KOPT-K1 (cell line): ENCODE results near the gene CD46.
"Not testable (repeated sequence)": the region's sequence is repeated elsewhere in the genome, so short reads cannot be mapped to it uniquely, and the experiment has no call there.

Experiments
- H3K27ac ChIP-seq: fragments of 200-600 bp; sonication (generic); 2 replicates; pipeline ENCODE4 v1.5.1; 2016; ENCODE audit warnings: antibody characterized with exemption, mild to moderate bottlenecking, low read depth, low read length; ENCODE audit not compliant: poor library complexity, severe bottlenecking
- H3K36me3 ChIP-seq: fragments of 200-600 bp; sonication (generic); 2 replicates; pipeline ENCODE4 v1.5.1; 2017; ENCODE audit warnings: antibody characterized with exemption, mild to moderate bottlenecking, low read length, moderate library complexity; ENCODE audit not compliant: insufficient read depth
- H3K9me3 ChIP-seq: fragments of 200-600 bp; sonication (generic); 2 replicates; pipeline ENCODE4 v1.5.1; 2017; ENCODE audit warnings: antibody characterized with exemption, low read length, mild to moderate bottlenecking; ENCODE audit not compliant: insufficient read depth, poor library complexity, severe bottlenecking

Gene CD46

DNA sequence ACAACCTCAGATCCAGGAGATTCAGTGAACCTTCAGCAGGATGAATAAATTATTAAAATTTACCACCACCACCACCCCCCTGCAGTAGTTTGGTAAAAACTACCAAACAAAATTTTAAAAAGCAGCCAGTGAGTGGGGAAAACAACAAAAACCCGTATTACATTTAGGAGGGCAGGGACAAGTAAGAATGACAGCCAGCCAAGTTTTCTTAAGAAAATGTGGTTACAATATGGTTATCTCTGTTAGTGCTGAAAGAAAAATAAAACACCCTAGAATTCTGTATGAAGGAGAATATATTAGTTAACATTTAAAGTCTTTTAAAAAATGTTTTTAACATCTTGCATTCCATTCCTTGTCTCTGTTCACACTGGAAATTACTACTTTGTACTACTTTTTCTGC lies 14.7 kb downstream of the CD46 start:
- Histone ChIP-seq H3K36me3 (peaks cover 100% of the 10 kb centered on the region), H3K27ac (no peak overlapping the region), H3K9me3 (peaks cover 13% of the 10 kb centered on the region)

DNA sequence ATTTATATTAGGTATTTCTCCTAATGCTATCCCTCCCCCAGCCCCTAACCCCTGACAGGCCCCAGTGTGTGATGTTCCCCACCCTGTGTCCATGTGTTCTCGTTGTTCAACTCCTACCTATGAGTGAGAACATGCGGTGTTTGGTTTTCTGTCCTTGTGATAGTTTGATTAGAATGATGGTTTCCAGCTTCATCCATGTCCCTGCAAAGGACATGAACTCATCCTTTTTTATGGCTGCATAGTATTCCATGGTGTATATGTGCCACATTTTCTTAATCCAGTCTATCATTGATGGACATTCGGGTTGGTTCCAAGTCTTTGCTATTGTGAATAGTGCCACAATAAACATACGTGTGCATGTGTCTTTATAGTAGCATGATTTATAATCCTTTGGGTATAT lies 18.7 kb downstream of the CD46 start:
- H3K27ac ChIP-seq: not testable (repeated sequence)
- Histone ChIP-seq H3K36me3 (peaks cover 79% of the 10 kb centered on the region), H3K9me3 (peaks cover 13% of the 10 kb centered on the region)

DNA sequence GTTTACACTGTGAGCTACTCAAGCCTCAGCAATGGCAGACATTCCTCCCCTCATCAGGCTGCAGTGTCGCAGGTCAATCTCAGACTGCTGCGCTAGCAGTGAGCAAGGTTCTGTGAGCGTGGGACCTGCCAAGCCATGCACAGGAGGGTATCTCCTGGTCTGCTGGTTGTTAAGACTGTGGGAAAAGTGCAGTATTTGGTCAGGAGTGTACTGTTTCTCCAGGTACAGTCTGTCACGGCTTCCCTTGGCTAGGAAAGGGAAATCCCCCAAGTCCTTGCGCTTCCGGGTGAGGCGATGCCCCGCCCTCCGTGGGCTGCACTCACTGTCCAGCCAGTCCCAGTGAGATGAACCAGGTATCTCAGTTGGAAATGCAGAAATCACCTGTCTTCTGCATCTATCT lies 24.2 kb downstream of the CD46 start:
- Histone ChIP-seq H3K36me3 (peaks cover 76% of the 10 kb centered on the region), H3K9me3 (peaks cover 15% of the 10 kb centered on the region)
- not testable (repeated sequence) for H3K27ac ChIP-seq

DNA sequence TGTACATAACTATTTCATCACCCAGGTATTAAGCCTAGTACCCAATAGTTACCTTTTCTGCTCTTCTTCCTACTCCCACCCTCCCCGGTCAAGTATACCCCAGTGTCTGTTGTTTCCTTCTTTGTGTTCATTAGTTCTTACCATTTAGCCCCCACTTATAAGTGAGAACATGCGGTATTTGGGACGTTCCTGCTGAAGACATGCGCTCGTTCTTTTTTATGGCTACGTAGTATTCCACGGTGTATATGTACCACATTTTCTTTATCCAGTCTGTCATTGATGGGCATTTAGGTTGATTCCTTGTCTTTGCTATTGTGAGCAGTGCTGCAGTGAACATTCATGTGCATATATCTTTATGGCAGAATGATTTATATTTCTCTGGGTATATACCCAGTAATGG lies 25.6 kb downstream of the CD46 start:
- not testable (repeated sequence) for H3K27ac ChIP-seq
- Histone ChIP-seq H3K36me3 (peaks cover 74% of the 10 kb centered on the region), H3K9me3 (peaks cover 15% of the 10 kb centered on the region)

DNA sequence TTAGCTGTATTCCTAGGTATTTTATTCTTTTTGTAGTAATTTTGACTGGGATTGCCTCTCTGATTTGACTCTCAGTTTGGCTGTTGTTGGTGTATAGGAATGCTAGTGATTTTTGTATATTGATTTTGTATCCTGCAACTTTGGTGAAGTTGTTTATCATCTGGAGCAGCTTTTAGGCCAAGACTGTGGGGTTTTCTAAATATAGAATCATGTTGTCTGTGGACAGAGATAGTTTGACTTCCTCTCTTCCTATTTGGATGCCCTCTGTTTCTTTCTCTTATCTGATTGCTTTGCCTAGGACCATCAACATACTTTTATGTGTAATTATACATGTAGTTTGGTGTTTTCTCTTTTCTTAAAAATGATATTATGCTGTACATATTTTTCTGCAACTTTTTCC lies 27.2 kb downstream of the CD46 start:
- H3K9me3 ChIP-seq: peaks cover 15% of the 10 kb centered on the region
- H3K36me3 ChIP-seq: peaks cover 86% of the 10 kb centered on the region
- no peak overlapping the region for H3K27ac ChIP-seq

DNA sequence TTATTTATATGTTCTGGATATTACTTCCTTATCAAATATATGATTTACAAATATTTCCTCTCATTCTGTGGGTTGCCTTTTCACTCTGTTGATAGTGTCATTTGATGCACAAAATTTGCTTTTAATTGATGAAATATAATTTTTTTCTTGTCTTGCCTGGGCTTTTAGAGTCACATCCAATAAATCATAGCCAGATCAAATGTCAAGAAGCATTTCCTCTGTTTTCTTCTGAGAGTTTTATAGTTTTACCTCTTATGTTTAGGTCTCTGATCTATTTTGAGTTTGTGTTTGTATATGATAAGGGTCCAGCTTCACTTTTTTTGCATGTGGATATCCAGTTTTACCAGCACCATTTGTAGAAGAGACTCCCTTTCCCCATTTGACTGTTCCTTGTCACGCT lies 29.5 kb downstream of the CD46 start:
- H3K36me3 ChIP-seq: peaks cover 95% of the 10 kb centered on the region
- H3K27ac ChIP-seq: no peak overlapping the region
- peaks cover 15% of the 10 kb centered on the region for H3K9me3 ChIP-seq

DNA sequence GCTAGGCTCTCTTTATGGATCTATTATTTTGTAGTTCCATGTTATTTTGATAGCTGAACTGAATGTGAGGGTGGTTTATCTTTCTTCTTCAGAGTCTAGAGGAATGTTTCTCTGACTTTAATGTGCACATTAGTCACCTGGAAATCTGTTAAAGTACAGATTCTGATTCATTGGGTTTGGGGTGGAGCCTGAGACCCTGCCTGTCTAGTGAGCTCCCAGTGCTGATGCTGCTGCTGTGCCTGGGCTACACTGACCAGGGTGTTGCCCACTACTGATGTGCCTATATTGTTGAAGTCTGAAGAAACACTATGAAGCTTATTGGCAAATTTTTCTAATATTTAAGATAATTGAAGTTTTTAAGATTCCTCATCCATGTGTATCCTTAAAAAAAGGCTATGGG lies 35.9 kb downstream of the CD46 start:
- Histone ChIP-seq H3K27ac (no peak overlapping the region), H3K9me3 (no peaks in the 10 kb centered on the region), H3K36me3 (peaks cover 96% of the 10 kb centered on the region)

DNA sequence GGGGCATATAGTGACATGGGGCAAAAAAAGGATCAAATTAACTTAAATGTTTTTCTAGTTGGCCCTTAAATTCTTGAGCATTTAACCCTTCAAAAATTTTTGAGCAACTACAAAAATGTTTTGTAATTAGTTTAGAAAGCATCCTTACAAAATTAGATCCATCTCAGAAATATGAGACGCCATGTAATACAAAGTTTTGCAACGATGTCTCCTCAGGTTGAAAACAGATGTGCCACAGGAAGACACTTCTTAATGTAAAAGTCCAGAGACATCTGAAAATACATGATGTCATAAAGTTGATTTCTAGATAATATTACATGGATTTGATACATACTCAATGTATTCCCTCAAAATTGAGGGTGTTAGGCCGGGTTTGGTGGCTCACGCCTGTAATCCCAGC lies 37.5 kb downstream of the CD46 start:
- Histone ChIP-seq H3K27ac (no peak overlapping the region), H3K36me3 (peaks cover 94% of the 10 kb centered on the region), H3K9me3 (no peaks in the 10 kb centered on the region)

DNA sequence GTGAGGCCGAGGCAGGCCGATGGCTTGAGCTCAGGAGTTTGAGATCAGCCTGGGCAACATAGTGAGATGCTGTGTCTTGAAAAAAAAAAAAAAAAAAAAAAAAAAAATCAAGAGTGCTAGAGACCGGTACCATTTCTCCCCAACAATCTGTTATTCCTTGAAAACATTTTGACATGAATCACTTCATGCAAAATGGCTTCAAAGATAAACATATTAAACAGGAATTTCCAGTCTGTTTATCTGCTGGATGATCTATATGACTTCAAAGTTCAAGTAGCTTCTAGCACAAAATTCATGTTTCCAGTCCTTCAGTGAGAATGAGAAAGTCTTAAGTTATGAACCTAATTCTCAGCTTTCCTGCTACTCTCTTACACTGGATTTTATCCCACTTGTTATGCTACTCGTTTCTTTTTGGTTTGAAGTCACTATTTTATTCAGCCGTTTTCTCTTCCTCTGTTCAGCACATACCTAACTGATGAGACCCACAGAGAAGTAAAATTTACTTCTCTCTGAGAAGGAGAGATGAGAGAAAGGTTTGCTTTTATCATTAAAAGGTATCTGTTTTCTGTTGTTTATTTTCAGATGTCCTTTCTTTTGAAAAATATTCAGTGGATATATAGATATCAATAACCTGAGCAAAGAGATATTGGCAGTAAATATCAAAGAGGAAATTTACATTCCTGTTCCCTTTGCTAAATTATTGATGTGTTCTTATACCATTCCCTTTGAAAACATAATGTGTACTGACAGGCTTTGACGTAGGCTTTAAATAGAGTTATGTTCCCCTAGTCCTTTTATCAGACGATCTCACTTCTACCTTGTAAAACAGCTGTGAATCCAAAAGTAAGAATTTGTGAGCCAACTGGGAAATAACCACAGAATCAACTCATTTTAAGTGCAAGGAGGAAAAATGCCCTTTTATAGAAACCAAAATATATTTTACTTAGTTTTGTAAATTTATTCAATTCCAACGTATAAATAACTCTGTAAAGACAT lies 38.2 kb downstream of the CD46 start:
- Histone ChIP-seq H3K27ac (no peak overlapping the region), H3K36me3 (peaks cover 93% of the 10 kb centered on the region), H3K9me3 (no peaks in the 10 kb centered on the region)

DNA sequence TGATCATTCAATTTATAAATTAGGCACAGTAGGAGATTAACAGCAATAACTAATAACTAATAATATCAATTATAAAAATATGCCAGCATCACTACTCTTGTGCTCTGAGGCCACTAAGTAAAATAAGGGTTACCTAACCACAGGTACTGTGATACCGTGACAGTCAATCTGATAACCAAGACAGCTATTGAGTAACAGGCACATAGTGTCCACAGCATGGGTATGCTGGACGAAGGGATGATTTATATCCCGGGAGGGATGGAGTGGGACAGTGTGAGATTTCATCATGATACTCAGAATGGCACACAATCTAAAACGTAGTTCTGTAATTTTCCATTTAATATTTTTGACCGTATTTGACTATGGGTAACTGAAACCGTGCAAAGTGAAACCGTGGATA lies 39.4 kb downstream of the CD46 start:
- Histone ChIP-seq H3K36me3 (peaks cover 91% of the 10 kb centered on the region), H3K27ac (no peak overlapping the region)

DNA sequence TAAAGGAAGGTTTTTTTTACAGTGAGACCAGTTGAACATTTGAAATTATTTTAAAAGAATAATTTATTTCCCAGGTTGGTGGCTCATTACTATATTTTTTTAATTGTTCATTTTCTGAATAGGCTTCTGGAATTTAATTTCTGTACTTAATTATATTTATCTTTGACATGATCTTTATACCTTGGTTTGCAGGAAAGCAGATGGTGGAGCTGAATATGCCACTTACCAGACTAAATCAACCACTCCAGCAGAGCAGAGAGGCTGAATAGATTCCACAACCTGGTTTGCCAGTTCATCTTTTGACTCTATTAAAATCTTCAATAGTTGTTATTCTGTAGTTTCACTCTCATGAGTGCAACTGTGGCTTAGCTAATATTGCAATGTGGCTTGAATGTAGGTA lies 41.5 kb downstream of the CD46 start:
- H3K36me3 ChIP-seq: peaks cover 75% of the 10 kb centered on the region
- no peak overlapping the region for H3K27ac ChIP-seq
- H3K9me3 ChIP-seq: no peaks in the 10 kb centered on the region

More for the DNA sequence above, 39.4 kb downstream of the CD46 start:
- no peaks in the 10 kb centered on the region for H3K9me3 ChIP-seq

DNA sequence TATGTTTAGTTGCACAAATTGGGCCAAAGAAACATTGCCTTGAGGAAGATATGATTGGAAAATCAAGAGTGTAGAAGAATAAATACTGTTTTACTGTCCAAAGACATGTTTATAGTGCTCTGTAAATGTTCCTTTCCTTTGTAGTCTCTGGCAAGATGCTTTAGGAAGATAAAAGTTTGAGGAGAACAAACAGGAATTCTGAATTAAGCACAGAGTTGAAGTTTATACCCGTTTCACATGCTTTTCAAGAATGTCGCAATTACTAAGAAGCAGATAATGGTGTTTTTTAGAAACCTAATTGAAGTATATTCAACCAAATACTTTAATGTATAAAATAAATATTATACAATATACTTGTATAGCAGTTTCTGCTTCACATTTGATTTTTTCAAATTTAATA lies 43.0 kb downstream of the CD46 start:
- H3K36me3 ChIP-seq: peaks cover 72% of the 10 kb centered on the region
- H3K27ac ChIP-seq: no peak overlapping the region
- H3K9me3 ChIP-seq: no peaks in the 10 kb centered on the region

DNA sequence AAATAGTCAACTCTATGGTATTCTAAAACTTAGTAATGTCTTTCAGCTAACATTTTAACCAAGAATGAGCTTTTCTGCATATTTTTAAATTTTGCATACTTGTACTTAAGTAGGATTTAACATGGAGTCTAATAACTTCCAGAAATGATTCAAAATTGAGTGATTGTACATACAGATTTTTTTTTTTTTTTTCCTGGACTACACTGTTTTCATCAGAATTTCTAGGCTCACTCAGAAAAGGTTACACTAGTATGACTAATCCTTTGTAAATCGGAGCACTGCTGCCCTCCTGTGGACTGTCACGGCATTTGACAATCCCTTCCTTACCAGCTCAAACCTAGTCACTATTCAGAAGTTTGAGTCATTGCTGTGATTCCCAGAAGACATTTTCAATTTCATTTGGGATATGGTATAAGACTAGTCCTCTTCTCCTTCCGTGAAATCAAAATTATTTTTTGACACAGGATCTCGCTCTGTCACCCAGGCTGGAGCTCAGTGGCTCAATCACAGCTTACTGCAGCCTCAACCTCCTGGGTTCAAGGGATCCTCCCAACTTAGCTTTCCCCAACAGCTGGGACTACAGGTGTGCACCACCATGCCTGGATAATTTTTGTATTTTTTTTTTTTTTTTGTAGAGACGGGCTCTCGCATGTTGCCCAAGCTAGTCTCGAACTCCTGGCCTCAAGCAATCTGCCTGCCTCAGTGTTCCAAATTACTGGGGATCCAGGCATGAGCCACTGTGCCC lies 45.5 kb downstream of the CD46 start:
- H3K9me3 ChIP-seq: no peaks in the 10 kb centered on the region
- peaks cover 76% of the 10 kb centered on the region for H3K36me3 ChIP-seq
- no peak overlapping the region for H3K27ac ChIP-seq

DNA sequence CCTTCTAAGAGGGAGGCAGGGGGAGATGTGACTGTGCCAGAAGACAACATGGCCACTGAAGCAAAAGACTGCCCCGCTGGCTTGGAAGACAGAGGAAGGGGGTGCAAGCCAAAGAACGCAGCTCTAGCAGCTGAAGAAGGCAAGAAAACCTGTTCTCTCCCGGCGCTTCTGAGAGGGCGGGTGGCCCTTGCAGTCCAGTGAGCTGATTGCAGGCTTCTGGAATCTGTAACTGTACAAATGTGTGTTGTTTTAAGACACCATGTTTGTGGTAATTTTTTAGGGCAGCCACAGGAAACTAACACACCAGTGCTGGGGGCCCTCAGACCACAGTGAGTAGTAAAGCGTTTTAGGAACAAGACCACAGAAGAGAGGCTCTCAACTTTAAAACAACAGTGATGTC lies 47.0 kb downstream of the CD46 start:
- Histone ChIP-seq H3K36me3 (peaks cover 78% of the 10 kb centered on the region), H3K27ac (no peak overlapping the region)

DNA sequence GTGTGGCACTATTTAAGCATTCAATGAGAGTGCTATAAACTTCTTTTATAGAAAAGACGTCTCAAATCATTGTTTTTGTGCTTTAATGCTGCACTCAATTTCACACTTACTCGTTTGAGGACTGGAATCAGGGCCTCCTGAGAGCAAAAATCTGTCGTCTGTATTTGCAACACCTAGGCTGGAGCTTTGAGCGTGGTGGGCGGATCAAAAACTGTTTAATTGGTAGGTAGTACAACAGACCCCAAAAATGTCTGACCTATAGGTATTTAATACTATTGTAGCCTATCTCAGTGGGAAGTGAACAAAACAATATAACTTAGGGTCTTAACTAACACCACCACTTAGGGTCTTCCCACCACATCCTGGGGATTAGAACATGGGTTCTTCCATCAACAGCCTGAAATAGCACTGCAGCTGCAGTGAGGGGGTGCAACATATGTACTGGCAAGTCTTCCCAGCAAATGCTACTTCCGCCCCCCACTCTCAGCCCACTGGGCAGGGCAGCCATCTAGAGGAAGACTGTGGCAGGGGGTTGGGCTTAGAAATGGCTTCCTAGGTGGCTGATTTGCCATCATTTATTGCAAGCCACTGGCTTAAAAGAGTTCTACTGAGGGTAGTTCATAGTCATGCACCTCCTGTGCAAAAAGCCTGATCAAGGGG lies 48.3 kb downstream of the CD46 start:
- Histone ChIP-seq H3K36me3 (peaks cover 79% of the 10 kb centered on the region), H3K9me3 (no peaks in the 10 kb centered on the region), H3K27ac (no peak overlapping the region)

More for the DNA sequence above, 47.0 kb downstream of the CD46 start:
- H3K9me3 ChIP-seq: no peaks in the 10 kb centered on the region
